K562 (cell line): ENCODE measurements around the gene SCN4A. TPM values are rescaled to one million over a fixed set of nuclear protein-coding genes. Genes with fewer than 3 reads are reported as not detected.

Source experiments
- CSDE1 ChIP-seq, 2 experiments: fragments of 450-650 bp; IDR thresholded peaks; 2 replicates each; pipeline ENCODE4 v1.6.1; 2016; ENCODE audit warnings: mild to moderate bottlenecking in 1 of 2
- EGR1 ChIP-seq: fragments of 450-650 bp; conservative IDR thresholded peaks from 2 replicates; pipeline ENCODE4 v1.6.1; 2017; ENCODE audit warnings: mild to moderate bottlenecking
- FOXA1 ChIP-seq: fragments of 450-650 bp; IDR thresholded peaks from 2 replicates; pipeline ENCODE4 v1.6.1; 2016; ENCODE audit warnings: mild to moderate bottlenecking, borderline replicate concordance
- GABPB1 ChIP-seq: sonication (generic); formaldehyde crosslinking; IDR thresholded peaks from 2 replicates; pipeline ENCODE4 v1.8.0; 2022; ENCODE audit warnings: mild to moderate bottlenecking, missing genetic modification reagents
- RAD51 ChIP-seq: fragments of 450-650 bp; IDR thresholded peaks from 2 replicates; pipeline ENCODE4 v1.7.1; 2016; ENCODE audit warnings: low read depth, mild to moderate bottlenecking, borderline replicate concordance
- SPI1 ChIP-seq: IDR thresholded peaks from 2 replicates; pipeline ENCODE4 v1.6.1; 2011; ENCODE audit warnings: low read depth, low read length, control low read depth, borderline replicate concordance
- polyA plus RNA-seq, 8 experiments: library from polyadenylated mRNA; depleted of rRNA in 4 of 8; stranded (reverse) in 5 of 8; unstranded in 3 of 8; fragments of >200 nt; fragmentation: Nextera tagmentation in 2 of 8; fragmentation: Illumina TruSeq in 1 of 8; extraction: Ambion mirVana in 2 of 8; extraction: Trizol in 1 of 8; gene quantifications; 2 replicates each; pipeline versions ENCODE4 v1.2.1 to v1.2.3, GENCODE V29; 2011 to 2014; ENCODE audit warnings: inconsistent platforms in 1 of 8, missing spikeins in 1 of 8
- total RNA-seq, 7 experiments: library from RNA; depleted of rRNA in 6 of 7; stranded (reverse); fragments of >200 nt in 6 of 7; fragmentation: Illumina TruSeq in 2 of 7; extraction: Trizol in 2 of 7; gene quantifications; 2 replicates each; pipeline versions ENCODE4 v1.2.1 to v1.2.3, GENCODE V29; 2011 to 2021; ENCODE audit warnings: low replicate concordance in 1 of 7
- TF ChIP-seq, protein P1 (sequence below): sonication (generic); formaldehyde crosslinking; IDR thresholded peaks from 2 replicates; pipeline ENCODE4 v1.8.0; 2022; ENCODE audit warnings: missing genetic modification reagents, mild to moderate bottlenecking, moderate library complexity, borderline replicate concordance
- TF ChIP-seq, protein P2 (sequence below): fragments of 200-800 bp; sonication (Bioruptor generic); IDR thresholded peaks from 2 replicates; pipeline ENCODE4 v1.6.1; 2017; ENCODE audit warnings: missing genetic modification characterization, missing compliant biosample characterization

SCN4A gene
- total and polyA plus RNA-seq, 9 of the 15 experiments (the other 6 are each of a cell fraction or from before 2014, with no cell fraction given), result 0.29 to 2.6 (median 1.4) TPM

- TF ChIP-seq FOXA1, result no peak
- TF ChIP-seq SPI1, result peak; percentile 87; the same call in 1 of the 2 replicates
- TF ChIP-seq CSDE1 (IDR thresholded peaks at IDR 0.05), result no peak
- TF ChIP-seq GABPB1 (CRISPR knock-in tag), result no peak
- TF ChIP-seq, protein P1, sequence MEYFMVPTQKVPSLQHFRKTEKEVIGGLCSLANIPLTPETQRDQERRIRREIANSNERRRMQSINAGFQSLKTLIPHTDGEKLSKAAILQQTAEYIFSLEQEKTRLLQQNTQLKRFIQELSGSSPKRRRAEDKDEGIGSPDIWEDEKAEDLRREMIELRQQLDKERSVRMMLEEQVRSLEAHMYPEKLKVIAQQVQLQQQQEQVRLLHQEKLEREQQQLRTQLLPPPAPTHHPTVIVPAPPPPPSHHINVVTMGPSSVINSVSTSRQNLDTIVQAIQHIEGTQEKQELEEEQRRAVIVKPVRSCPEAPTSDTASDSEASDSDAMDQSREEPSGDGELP (CRISPR knock-in tag), result peak; percentile 48; the same call in 1 of the 2 replicates
- TF ChIP-seq, protein P2, sequence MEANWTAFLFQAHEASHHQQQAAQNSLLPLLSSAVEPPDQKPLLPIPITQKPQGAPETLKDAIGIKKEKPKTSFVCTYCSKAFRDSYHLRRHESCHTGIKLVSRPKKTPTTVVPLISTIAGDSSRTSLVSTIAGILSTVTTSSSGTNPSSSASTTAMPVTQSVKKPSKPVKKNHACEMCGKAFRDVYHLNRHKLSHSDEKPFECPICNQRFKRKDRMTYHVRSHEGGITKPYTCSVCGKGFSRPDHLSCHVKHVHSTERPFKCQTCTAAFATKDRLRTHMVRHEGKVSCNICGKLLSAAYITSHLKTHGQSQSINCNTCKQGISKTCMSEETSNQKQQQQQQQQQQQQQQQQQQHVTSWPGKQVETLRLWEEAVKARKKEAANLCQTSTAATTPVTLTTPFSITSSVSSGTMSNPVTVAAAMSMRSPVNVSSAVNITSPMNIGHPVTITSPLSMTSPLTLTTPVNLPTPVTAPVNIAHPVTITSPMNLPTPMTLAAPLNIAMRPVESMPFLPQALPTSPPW, result peak; percentile 37; the same call in 1 of the 2 replicates
- TF ChIP-seq RAD51, result no peak
- TF ChIP-seq EGR1, result peak; percentile 30; the same call in 1 of the 2 replicates
- TF ChIP-seq, all 486 proteins: peak for 6
These were observed 41.7 kb downstream of the SCN4A start (continued) for GRCh38 chr17:63930951-63931575.
